ENCODE data around the gene BARHL2. TPM values are rescaled to one million over a fixed set of nuclear protein-coding genes. Genes with fewer than 3 reads are reported as not detected.

BARHL2 gene
- total and polyA plus RNA-seq, 12 donors, result 0.13 TPM; not detected in 11

GRCh38 chr1:90761156-90761555 lies 44.1 kb upstream of the BARHL2 start:
- H3K9me3 ChIP-seq, result no peaks in the 10 kb centered on the region
- no peak for ATAC-seq
- WGBS, 2 donors, result 68% methylated on average over 7 of the region's 7 CpGs
- intact Hi-C loops (cut with DNase I), result no loop called here
- no peak overlapping the region for H3K4me3 ChIP-seq
- H3K27ac ChIP-seq, result no peak overlapping the region
- no peaks in the 10 kb centered on the region for H3K36me3 ChIP-seq
- no peak for TF ChIP-seq CTCF (IDR thresholded peaks at IDR 0.05)
- DNase-seq, result no peak
- H3K27me3 ChIP-seq, result peaks cover 0 to 65% (median 47%) of the 10 kb centered on the region in 7 donors
- no peaks in the 10 kb centered on the region for H3K4me1 ChIP-seq

GRCh38 chr1:90753556-90753955 lies 36.5 kb upstream of the BARHL2 start:
- TF ChIP-seq CTCF (IDR thresholded peaks at IDR 0.05), result no peak
- DNase-seq (no peak), ATAC-seq (no peak)
- no peak overlapping the region for H3K4me3 ChIP-seq
- H3K27ac ChIP-seq, result no peak overlapping the region
- H3K9me3 ChIP-seq, result no peaks in the 10 kb centered on the region
- intact Hi-C loops (cut with DNase I), result no loop called here
- H3K36me3 ChIP-seq, result no peaks in the 10 kb centered on the region
- no peaks in the 10 kb centered on the region for H3K4me1 ChIP-seq
- peaks cover 0 to 34% (median 14%) of the 10 kb centered on the region in 7 donors for H3K27me3 ChIP-seq
- WGBS, 2 donors, result 63 to 70% methylated on average over 1 of the region's 1 CpG

GRCh38 chr1:90748668-90749067 lies 31.6 kb upstream of the BARHL2 start:
- H3K27me3 ChIP-seq, result peaks cover 0 to 18% (median 2%) of the 10 kb centered on the region in 7 donors
- H3K27ac ChIP-seq, result no peak overlapping the region
- intact Hi-C loops (cut with DNase I), result no loop called here
- H3K36me3 ChIP-seq, result no peaks in the 10 kb centered on the region
- ATAC-seq (no peak), DNase-seq (no peak)
- no peaks in the 10 kb centered on the region for H3K9me3 ChIP-seq
- H3K4me1 ChIP-seq, result no peaks in the 10 kb centered on the region
- H3K4me3 ChIP-seq, result no peak overlapping the region
- no peak for TF ChIP-seq CTCF (IDR thresholded peaks at IDR 0.05)

GRCh38 chr1:90746857-90747256 lies 29.8 kb upstream of the BARHL2 start:
- Histone ChIP-seq H3K4me3 (no peak overlapping the region), H3K27me3 (peaks cover 0 to 35% (median 12%) of the 10 kb centered on the region in 7 donors), H3K4me1 (no peaks in the 10 kb centered on the region), H3K9me3 (no peaks in the 10 kb centered on the region), H3K27ac (no peak overlapping the region), H3K36me3 (no peaks in the 10 kb centered on the region)
- TF ChIP-seq CTCF (IDR thresholded peaks at IDR 0.05), result no peak
- DNase-seq (no peak), ATAC-seq (no peak)
- intact Hi-C loops (cut with DNase I), result no loop called here
- WGBS, 2 donors, result 87 to 92% methylated on average over 1 of the region's 1 CpG

All from heart right ventricle (tissue), 16 donors.